Measurements from ENCODE around the gene ZXDB.
"Not testable (repeated sequence)": the region's sequence is repeated elsewhere in the genome, so short reads cannot be mapped to it uniquely, and the experiment has no call there.

Gene ZXDB

DNA sequence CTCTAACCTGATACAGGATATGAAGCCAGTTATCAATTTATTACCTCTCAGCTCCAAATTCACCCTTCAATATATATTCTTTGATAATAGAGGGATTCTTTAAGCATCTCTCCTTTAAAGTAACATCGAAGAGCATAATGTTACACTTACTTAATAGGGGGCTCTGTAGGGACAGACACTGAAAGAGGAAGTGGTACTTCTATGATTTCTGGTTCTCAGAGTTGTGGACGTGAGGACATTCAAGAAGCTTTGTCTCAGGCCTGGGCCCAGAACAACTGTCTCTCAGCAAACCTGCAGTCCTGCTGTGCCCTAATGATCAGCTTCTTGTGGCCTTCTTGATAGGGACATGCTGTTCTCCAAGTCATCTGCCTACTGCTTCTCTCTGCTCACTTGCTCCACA is 4.2 kb upstream of the ZXDB start:
- no peak for FAIRE-seq
- TF ChIP-seq, protein P1, sequence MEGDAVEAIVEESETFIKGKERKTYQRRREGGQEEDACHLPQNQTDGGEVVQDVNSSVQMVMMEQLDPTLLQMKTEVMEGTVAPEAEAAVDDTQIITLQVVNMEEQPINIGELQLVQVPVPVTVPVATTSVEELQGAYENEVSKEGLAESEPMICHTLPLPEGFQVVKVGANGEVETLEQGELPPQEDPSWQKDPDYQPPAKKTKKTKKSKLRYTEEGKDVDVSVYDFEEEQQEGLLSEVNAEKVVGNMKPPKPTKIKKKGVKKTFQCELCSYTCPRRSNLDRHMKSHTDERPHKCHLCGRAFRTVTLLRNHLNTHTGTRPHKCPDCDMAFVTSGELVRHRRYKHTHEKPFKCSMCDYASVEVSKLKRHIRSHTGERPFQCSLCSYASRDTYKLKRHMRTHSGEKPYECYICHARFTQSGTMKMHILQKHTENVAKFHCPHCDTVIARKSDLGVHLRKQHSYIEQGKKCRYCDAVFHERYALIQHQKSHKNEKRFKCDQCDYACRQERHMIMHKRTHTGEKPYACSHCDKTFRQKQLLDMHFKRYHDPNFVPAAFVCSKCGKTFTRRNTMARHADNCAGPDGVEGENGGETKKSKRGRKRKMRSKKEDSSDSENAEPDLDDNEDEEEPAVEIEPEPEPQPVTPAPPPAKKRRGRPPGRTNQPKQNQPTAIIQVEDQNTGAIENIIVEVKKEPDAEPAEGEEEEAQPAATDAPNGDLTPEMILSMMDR (IDR thresholded peaks at IDR 0.05; ENCODE audit: insufficient read depth, missing control alignments), result no peak
- no peak for DNase-seq (ENCODE audit: insufficient read length, low spot score)

DNA sequence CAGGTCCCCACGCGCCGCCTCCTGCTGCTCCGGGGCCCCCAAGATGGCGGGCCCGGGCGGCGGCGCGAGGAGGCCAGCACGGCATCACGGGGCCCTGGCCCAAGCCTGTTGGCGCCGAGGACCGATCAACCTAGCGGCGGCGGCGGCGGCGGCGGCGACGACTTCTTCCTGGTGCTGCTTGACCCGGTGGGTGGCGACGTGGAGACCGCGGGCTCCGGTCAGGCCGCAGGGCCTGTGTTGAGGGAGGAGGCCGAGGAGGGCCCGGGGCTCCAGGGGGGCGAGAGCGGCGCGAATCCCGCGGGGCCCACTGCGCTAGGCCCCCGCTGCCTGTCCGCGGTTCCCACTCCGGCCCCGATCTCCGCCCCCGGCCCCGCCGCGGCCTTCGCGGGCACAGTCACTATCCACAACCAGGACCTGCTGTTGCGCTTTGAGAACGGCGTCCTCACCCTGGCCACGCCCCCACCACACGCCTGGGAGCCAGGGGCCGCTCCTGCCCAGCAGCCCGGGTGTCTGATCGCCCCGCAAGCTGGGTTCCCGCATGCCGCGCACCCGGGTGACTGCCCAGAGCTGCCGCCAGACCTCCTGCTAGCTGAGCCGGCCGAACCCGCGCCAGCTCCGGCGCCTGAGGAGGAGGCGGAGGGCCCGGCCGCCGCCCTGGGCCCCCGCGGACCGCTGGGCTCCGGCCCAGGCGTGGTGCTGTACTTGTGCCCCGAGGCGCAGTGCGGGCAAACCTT is 516 bp downstream of the ZXDB start:
- DNase-seq (ENCODE audit: insufficient read length, low spot score); FAIRE-seq: not testable (repeated sequence)

DNA sequence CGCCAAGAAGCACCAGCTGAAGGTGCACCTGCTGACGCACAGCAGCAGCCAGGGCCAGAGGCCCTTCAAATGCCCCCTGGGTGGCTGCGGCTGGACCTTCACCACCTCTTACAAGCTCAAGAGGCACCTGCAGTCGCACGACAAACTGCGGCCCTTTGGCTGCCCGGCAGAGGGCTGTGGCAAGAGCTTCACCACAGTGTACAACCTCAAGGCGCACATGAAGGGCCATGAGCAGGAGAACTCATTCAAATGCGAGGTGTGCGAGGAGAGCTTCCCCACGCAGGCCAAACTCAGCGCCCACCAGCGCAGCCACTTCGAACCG is 1.0 kb downstream of the ZXDB start:
- not testable (repeated sequence) for FAIRE-seq; DNase-seq (ENCODE audit: insufficient read length, low spot score)

DNA sequence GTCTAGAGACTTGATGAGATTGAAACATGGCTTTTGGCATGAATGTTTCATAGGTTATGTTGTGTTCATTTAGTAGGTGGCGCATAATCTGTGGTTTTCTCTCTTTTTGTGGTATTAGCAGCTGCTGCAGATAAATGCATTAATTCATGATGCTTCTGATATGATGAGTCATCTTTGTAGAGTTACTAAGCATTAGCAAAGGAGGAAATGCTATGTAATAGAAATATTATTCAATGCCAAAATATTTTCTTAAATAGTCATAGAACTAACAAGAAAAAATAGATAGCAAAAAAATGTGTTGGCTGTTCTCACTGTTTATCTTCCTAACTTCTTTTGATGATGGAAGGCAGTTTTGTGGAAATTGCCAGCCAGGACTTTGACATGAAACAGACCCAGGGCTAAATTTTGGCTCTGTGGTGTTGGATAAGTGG is 3.6 kb downstream of the ZXDB start:
- no peak for DNase-seq (ENCODE audit: insufficient read length, low spot score)
- no peak for FAIRE-seq
- TF ChIP-seq, protein P1 (IDR thresholded peaks at IDR 0.05; ENCODE audit: insufficient read depth, missing control alignments), result no peak

DNA sequence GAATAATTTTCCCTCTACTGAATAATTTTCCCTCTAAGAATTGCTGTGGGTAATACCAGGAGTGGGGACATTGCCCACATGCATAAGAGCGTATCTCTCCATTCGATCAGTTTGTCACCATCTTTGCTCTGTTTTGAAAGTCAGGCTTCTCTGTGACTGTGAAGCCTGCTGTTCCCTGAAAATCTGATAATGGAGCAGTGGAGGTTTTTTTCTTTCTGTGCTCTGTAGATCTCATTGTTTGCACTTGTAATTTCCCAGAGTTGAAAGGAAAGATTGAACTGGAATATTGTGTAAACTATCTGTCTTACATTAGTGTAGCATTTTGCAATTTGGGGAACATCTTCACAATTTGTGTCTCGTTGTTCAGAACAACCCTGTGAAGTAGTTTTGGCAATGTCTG is 4.3 kb downstream of the ZXDB start:
- no peak for DNase-seq (ENCODE audit: insufficient read length, low spot score)
- FAIRE-seq, result no peak
- TF ChIP-seq, protein P1 (IDR thresholded peaks at IDR 0.05; ENCODE audit: insufficient read depth, missing control alignments), result no peak

DNA sequence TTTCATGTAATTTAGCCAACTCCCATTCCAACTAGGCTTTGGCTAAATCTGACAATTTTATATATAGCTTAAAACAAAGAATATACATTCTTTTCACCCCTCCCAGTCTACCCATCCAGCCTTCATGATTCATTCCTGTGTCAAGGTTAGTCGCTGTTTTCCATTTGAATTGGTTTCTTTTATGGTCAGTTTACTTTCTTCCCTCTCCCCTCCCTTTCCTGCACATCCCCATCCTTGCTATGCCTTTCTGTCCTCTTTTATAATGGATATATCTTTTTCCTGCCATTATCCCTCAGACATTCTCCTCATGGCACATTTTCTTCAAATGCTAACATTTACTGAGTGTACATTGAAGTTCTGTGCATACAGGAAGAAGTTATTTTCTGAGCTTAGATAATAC is 4.7 kb downstream of the ZXDB start:
- FAIRE-seq (no peak), DNase-seq (ENCODE audit: insufficient read length, low spot score) (no peak)
- TF ChIP-seq, protein P1 (IDR thresholded peaks at IDR 0.05; ENCODE audit: insufficient read depth, missing control alignments), result no peak

DNA sequence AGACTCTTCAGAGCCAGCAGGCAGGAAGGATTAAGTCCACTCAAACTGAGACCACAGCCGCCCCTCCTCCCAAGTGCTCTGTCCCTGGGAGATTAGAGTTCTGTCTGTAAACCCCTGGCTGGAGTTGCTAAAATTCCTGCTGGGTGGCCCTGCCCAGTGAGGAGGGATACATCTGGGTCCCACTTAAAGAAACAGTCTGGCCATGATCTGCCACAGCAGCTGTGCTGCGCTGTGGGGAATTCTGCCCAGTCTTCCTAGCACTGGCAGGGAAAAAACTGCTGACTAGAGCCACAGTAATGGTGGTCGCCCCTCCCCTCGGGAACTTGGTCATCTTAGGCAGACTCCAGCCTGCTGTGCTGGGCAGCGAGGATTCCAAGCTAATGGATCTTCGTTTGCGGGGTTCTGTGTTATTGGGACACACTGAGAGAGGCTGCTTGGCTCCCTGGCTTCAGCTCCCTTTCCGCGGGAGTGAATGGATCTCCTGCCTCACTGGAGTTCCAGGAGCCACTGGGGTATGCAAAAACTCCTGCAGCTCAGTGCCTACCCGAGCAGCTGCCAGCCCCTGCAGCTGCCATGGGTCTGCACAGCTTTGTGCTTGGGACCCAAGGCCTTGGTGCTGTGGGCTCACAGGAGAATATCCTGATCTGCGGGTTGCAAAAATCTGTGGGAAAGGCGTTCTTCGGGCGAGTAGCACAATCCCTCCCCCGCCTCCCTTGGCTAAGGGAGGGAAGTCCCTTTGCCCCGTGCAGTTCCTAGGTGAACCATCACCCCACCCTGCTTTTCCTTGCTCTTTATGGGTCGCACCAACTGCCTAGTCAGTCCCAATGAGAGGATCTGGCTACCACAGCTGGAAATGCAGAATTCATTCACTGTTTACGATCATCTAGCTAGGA is 15.7 kb downstream of the ZXDB start:
- FAIRE-seq (no peak), DNase-seq (ENCODE audit: insufficient read length, low spot score) (no peak)
- TF ChIP-seq, protein P1 (IDR thresholded peaks at IDR 0.05; ENCODE audit: insufficient read depth, missing control alignments), result no peak

DNA sequence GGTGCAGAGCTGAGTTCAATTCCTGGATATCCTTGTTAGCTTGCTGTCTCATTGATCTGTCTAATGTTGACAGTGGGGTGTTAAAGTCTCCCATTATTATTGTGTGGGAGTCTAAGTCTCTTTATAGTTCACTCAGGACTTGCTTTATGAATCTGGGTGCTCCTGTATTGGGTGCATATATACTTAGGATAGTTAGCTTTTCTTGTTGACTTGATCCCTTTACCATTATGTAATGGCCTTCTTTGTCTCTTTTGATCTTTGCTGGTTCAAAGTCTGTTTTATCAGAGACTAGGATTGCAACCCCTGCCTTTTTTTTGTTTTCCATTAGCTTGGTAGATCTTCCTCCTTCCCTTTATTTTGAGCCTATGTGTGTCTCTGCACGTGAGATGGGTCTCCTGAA is 21.5 kb downstream of the ZXDB start:
- DNase-seq (ENCODE audit: insufficient read length, low spot score); FAIRE-seq: not testable (repeated sequence)

DNA sequence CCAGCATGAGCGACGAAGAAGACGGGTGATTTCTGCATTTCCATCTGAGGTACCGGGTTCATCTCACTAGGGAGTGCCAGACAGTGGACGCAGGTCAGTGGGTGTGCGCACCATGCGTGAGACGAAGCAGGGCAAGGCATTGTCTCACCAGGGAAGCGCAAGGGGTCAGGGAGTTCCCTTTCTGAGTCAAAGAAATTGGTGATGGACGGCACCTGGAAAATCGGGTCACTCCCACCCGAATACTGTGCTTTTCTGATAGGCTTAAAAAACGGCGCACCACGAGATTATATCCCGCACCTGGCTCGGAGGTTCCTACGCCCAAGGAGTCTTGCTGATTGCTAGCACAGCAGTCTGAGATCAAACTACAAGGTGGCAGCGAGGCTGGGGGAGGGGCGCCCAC is 37.6 kb downstream of the ZXDB start:
- FAIRE-seq; DNase-seq (ENCODE audit: insufficient read length, low spot score): not testable (repeated sequence)

All from D721Med (cell line).